AG10803 (cell line): ENCODE measurements around the gene NDE1.

Experiments used
- DNase-seq: peaks from one replicate; pipeline ENCODE4 v3.0.0; 2010; ENCODE audit warnings: low read depth
- H3K4me3 ChIP-seq: 2 replicates; pipeline ENCODE4 v1.5.1; 2011; ENCODE audit warnings: mild to moderate bottlenecking, low read length, control low read depth
- CTCF ChIP-seq: conservative IDR thresholded peaks from 2 replicates; pipeline ENCODE4 v1.5.1; 2011; ENCODE audit warnings: mild to moderate bottlenecking, low read length, control low read depth, inconsistent platforms

The NDE1 gene

GRCh38 chr16:15672514-15673167, 22.6 kb downstream of the NDE1 start:
- H3K4me3 ChIP-seq = peak overlapping the region; percentile 24
- no peak for TF ChIP-seq CTCF
- peak; percentile 99 for DNase-seq

- H3K4me3 ChIP-seq = no peak overlapping the region
- no peak for DNase-seq
- no peak for TF ChIP-seq CTCF
Measured at GRCh38 chr16:15674571-15674970, 24.5 kb downstream of the NDE1 start.

- no peak for TF ChIP-seq CTCF
- DNase-seq = no peak
- H3K4me3 ChIP-seq = no peak overlapping the region
Measured at GRCh38 chr16:15676506-15676905, 26.5 kb downstream of the NDE1 start.

GRCh38 chr16:15677447-15677846, 27.4 kb downstream of the NDE1 start:
- no peak overlapping the region for H3K4me3 ChIP-seq
- DNase-seq = no peak
- no peak for TF ChIP-seq CTCF

GRCh38 chr16:15682105-15682570, 32.1 kb downstream of the NDE1 start:
- H3K4me3 ChIP-seq = no peak overlapping the region
- DNase-seq = peak; percentile 71
- TF ChIP-seq CTCF = peak; percentile 62

GRCh38 chr16:15686287-15686686, 36.2 kb downstream of the NDE1 start:
- TF ChIP-seq CTCF = no peak
- no peak for DNase-seq
- no peak overlapping the region for H3K4me3 ChIP-seq

- no peak overlapping the region for H3K4me3 ChIP-seq
- TF ChIP-seq CTCF = no peak
- DNase-seq = peak; percentile 20
Measured at GRCh38 chr16:15689290-15689689, 39.2 kb downstream of the NDE1 start.
